COR-L47 (cell line): ENCODE measurements around the gene SLC35E2B.
A peak's percentile ranks its signal among the peaks of the same experiment; 100 is the strongest.
"Not testable (repeated sequence)": the region's sequence is repeated elsewhere in the genome, so short reads cannot be mapped to it uniquely, and the experiment has no call there.

Experiments used
- DNase-seq: peaks from one replicate; lab custom pipeline; 2025; lab: John Stamatoyannopoulos, UW

The SLC35E2B gene

DNA sequence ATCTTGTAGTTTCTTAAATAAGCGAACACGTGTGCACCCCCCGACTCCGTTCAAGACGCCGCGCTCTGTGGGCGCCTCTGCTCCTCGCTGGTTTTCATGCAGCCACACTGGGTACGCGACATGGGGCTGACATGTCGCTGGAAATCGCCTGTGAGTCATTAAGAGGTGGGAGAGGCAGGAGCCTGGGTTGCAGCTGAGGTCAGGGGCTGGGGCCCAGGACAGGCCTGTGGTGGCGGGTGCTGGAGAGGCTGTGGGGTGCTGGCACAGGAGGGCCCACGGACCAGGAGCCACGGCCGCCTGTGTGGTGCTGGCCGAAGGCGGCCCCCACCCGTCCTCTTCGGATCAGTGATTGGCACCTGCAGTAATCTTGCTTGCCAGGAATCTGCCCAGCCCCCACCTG, 17.8 kb downstream of the SLC35E2B start:
- DNase-seq, result not testable (repeated sequence)

DNA sequence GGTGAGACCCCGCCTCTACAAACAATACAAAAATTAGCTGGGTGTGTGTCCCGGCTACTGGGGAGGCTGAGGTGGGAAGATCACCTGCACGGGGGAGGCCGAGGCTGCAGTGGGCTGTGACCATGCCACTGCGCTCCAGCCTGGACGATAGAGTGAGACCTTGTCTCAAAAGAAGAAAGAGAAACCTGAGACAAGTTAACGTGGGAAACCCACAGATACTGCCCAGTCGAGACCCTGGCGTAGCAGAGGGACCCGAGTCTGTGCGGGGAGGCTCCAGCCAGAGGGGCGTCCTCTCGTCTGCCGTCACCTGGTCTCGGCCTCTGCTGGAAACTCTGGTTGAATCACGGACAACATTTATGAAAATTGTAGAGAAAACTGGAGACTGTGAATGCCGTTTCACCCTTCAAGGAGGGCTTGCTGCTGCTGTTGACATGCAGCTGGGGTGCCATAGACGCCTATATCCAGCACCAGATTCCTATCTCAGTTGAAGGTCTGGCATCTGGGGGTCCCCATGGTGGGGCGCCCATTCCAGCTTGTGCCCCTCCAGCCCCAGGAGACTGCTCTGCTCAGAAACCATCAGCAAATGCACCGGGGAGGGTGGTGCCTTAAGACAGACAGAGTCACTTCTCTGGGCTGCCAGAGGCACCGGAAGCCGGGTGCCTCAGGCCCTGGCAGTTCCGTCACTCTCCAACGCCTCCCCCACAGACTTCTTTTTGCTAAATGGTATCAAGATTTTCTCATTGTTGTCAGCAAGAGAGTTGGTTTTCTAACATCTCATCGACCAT, 20.2 kb downstream of the SLC35E2B start:
- no peak for DNase-seq

DNA sequence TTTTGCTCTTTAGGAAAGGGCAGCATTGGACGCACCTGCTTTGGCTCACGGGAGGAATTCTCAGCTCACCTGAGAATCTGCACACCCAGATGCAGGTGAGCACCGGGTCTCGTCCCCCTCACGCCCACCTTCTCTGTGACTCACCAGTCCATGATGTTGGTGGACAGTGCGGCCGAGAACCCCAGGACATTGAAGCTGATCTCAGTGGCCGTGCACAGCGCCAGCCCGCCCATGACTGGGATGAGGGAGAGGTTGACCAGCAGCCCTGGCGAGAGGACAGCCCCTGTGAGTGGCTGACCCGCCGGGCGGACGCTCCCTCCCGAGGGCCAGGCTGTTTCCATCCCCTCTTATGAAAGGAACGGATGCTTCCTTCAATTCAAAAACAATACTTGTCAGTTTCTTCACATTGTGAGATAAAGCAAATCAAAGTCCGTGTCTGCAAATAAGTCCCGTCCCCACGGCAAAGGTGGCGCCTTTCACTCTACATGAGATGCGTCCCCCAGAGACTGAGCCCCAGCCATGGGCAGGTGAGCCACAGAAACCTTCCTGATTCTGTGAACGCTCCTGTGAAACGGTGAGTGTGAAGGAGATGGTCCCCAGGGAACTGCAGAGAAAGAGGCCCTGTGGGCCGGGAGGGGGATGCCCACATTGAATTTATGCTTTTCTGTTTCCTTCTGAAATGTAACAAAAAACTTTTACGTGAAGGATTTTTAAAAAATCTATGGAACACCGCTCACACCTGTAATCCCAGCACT, 21.1 kb downstream of the SLC35E2B start:
- no peak for DNase-seq

DNA sequence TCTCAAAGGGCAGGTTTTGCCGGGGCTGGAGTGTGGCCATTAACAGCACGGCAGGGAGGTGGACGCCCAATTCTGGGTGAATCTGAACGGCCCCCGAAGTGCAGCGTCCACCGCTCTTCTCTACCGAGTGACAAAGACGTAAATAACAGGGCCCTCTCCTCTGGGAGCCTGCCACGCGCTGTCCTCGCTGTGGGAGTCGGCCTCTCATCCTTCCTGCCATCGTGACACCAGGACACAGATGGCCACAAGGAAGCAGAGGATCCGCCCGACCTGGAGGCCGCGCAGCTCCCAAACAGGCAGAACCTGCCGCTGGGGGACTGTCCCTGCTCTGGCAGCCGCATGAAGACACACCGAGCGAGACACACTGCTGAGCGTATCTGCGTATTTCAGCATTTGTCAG, 21.7 kb downstream of the SLC35E2B start:
- no peak for DNase-seq

DNA sequence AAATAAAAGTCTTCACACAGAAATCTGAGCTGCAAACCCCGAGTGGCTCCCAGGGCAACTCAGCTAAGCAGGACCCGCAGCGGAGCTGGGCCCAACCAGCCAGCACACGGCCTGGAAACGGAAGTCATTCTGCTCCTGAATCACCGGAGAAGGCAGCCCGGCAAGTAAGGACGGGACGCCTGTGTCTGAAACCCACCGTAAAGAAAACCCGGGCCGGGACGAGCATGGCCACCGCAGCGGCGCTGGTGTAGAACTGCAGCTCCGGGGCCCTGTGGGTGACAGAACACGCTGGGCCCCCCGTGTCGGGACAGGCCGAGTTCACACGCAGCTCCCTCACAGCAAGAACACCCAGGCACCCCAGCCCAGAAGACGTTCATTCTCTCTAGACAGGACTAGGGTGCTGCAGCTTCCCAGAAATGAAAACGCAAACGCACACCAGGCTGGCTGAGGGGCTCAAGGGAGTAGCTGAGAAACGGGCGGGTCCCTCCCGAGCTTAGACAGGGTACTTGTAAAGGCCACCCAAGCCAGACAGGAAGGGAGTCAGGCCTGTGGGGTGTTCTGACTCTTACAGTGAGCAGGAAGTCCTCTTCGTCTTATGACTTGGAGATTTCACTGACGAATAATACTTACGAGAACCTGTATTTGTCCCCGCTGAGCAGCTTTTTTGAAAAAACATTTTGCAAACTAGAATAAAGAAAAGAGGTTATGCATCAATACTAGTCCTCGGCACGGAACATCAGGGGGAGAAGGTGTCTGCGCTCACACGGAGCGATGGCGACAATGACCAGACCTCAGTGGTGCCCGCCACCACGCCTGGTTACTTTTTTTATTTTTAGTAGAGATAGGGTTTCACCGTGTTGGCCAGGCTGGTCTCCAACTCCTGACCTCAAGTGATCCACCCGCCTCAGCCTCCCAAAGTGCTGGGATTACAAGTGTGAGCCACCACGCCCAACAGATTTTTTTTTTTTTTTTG, 22.8 kb downstream of the SLC35E2B start:
- DNase-seq, result no peak

DNA sequence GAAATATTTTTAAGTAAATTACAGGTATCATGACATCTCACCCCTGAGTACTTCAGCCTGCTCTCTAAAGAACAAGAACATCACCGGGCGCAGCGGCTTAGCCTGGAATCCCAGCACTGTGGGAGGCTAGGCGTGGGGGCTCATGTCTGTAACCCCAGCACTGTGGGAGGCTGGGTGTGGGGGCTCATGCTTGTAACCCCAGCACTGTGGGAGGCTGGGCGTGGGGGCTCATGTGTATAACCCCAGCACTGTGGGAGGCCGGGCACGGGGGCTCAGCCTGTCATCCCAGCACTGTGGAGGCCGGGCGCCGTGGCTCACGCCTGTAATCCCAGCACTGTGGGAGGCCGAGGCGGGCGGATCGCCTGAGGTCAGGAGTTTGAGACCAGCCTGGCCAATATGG, 26.1 kb downstream of the SLC35E2B start:
- DNase-seq, result no peak

DNA sequence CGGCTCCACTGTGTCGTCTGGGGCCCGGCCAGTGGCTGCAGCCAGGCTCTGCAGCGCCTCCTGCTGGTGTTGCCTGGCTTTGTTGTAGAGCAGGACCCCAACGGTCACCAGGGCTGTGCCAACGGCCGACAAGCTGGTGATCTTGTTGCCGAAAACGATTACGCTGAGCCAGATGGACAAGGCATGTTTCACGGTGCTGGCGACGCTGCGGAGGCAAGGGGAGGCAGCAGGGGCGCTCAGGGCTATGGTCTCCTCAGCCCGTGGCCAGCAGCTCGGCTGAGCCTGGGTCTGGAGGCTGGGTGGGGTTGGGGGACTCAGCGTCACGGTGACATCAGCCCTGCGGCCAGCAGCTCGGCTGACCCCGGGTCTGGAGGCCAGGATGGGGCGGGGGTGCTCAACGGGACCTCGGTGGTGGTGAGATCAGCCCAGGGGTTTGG, 26.8 kb downstream of the SLC35E2B start:
- no peak for DNase-seq

DNA sequence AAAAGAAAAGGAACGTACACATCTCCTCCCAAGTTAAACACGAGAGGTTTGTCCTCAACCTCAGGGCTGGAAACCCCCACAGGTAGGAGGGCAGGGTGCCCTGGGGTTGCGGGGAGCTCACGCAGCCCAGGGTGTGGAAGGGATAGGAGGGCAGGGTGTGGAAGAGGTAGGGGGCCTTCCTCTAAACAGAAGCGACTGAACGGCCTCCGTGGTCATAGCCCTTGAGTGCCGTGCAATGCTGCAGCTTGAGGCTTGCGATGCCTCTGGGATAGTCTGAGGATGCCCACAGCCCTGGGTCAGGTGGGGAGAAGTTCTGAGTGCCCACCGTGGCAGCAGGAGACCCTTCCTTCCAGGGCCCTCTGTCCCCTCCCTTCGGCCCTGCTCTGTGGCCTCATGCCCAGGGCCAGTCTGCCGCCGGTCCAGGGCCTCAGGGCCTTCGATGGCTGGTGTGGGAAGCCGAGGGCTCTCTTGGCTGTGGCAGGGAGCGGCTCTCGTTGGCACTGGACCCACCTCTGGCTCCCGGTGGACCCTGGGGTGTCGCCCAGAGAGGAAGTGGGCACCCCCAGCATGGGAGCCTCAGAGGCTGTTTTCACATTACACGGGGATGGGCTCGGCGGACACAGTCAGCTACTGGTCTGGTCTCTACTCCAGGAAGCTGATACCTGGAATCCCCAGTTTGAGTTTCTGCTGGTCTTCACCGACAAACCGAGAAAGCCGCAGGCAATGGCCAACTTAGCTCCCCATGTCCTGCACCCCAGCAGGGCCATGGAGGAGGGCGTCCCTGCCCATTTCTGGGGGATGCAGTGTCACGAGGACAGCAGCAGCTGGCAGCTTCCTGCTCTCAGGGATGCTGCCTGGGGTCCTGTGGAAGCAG, 27.4 kb downstream of the SLC35E2B start:
- DNase-seq, result no peak

DNA sequence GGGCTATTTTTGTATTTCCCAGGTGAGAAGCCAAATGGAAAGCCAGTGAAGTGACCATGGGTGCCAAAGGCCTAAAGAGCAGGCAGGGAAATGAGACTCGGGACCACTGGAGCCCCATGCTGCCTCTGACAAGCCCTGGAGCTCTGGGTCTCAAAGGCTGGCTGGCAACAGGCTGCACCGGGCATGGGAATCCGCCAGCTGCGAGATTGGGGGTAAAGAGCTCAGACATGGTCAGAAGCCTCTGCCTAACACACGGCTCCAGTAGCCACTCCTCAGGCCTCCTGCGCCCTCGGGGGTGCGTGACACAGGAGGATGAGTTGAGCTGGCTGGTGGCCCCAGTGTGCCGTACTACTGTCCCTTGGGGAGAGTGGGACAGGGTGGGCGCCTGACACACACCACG, 28.3 kb downstream of the SLC35E2B start:
- not testable (repeated sequence) for DNase-seq

DNA sequence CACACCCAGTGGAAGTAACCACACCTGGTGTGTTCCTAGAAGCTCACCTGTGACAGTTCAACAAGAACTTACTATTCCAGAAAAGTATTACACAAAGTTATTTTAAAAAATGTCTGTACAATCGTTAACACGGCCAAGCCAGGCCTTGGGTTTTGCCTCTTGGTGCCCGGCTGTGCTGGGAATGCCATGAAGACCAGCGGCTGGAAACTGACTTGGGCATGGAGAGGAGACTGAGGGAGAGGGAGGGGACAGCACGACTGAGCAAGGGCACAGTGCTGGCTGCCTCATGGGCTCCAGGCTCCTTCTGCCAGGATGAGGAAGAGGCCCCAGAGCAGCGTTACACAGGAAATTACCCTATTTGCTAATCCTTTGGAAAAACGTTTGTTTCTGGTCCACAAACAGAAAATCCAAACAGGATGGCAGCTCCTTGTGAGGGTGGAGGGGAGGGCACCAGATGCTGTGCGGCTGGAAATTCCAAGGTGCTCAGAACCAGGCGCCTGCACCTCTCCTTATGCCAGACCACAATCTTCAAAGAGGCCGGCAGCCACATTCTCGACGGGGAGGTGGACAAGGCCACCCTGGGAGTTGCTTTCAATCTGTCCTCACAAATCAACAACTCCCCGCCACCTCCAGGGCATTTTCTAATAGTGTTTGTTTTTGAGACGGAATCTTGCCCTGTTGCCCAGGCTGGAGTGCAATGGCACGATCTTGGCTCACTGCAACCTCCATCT, 29.6 kb downstream of the SLC35E2B start:
- DNase-seq, result not testable (repeated sequence)

DNA sequence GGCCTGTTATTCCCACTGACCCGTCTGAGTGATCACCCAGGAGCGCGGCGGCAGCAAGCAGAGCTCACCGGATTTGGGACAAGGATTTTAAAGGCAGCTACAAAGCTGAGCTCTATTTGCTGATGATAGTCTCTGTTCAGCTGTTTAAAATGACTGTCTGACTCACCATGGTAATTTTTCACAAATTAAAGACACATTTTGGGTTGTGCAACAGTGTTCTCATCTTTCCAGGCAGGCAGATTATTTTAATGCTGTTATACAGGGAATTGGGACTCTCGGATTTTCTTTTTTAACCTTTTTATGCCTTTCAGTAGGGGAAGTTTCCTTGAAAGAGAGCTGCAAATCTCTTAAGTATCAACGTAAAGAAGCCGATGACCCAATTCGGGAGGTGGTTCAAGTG, 30.2 kb downstream of the SLC35E2B start:
- DNase-seq, result not testable (repeated sequence)

DNA sequence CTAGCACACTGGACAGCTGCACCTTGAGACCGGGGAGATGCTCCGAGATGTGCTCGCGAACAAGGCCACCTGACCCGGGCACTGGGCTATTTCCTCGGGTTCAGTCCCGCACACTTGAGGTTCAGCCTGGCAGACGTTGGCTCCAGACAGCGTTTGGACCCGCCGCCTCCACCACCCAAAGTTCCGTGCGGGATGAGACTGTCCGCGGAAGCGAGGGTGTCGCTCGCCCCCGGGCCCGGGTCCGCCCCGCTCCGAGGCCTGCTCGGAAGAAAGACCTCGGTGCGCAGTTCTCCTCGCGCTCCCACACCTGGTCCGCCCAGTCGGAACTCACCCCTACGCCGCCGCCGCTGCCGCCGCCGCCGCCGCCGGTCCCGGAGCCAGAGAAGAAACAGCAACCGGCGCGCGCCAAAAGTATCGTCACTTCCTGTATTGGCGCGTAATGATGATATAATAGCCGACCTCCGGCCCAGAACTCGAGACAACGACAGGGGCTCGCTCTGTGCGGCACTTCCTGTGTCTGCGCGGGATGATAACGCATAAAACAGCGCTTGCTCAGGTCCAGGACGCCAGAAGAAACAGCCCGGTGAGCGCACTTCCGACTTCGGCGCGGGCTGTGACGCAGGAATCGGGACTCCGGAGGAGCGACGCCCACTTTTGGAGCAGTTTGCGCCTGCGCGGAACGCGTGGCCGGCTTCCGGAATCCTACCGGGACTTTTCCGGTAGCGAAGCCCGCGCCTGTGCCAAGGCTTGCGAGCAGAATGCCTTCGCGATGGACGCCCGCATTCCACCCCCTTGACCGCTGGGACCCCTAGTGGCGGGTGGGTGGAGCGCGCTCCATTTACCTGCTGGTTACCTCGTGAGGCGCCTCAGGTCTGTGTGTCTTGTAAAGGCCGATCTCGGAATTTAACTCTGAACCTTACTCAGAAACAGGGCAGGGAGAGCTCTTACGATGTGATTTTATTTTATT, 33.7 kb downstream of the SLC35E2B start, which contains the start of gene CDK11B:
Gene CDK11B (minus strand): TSS at position 422 of the 967 bp plus-strand sequence. CDS start 1,519 bp downstream, outside the sequence.
- peak; percentile 98 for DNase-seq

DNA sequence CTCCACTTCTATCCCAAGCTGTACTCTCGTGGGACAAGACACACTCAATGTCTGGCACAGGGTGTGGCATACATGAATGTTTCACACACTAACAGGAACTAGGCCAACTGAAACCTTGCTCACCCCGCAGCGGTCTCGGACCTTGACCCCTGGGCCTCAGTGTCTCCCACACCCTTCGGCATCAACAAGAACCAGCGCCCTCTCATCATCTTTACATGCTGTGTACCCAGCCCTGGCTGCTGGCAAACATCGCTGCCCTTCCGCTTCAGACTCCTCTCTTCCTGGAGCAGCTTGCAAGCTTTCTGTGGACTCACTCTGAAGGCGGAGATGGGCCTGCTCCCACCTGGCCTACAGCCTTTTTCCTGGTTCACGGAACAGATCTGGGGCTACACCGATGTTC, 44.3 kb downstream of the SLC35E2B start:
- DNase-seq, result not testable (repeated sequence)

DNA sequence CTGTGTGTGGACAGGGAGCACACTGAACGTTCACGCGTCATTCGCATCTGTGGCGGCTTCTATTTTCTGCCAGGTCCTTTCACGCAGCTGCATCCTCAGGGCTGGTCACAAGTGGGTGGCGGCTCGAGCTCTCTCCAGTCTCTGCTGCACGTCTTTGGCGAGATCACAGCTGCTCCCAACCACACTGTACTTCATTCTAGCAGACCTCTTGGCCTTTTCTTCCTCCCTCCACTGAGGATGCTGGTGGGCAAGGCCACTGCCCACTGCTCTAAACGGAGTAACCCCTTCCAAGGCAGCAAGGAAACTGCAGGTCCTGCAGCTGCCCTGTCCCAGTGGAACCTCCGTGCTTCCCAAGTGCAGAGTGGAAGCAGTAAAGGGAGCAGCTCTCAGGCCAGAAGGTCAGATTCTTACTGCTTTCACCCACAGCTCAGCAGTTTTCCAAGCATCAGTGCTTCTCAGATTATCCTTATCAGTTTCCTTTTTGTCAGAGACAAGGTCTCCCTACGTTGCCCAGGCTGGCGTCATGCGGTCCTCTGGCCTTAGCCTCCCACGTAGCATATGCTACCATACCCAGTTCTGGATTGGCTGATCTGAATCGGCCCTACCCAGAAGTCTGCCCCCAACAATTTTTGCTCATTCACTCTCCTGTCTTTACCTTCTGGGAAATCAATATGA, 44.9 kb downstream of the SLC35E2B start:
- not testable (repeated sequence) for DNase-seq

DNA sequence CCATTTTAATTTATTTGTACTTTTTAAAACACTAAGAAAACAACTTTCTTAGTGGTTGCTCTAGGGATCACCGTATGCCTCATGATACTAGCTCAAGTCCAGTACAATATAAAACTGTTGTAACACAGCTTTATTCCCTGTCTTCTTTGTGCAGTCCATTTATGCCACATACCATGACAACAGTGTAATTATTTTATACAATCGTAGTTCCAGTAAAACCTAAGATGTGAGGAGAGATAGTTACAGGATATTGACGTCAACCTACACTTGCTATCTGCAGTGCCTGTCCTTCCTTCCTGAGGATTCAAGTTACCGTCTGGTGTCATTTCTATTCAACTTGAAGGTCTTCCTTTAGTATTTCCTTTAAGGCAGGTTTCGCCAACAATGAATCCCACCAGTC, 46.3 kb downstream of the SLC35E2B start:
- not testable (repeated sequence) for DNase-seq

DNA sequence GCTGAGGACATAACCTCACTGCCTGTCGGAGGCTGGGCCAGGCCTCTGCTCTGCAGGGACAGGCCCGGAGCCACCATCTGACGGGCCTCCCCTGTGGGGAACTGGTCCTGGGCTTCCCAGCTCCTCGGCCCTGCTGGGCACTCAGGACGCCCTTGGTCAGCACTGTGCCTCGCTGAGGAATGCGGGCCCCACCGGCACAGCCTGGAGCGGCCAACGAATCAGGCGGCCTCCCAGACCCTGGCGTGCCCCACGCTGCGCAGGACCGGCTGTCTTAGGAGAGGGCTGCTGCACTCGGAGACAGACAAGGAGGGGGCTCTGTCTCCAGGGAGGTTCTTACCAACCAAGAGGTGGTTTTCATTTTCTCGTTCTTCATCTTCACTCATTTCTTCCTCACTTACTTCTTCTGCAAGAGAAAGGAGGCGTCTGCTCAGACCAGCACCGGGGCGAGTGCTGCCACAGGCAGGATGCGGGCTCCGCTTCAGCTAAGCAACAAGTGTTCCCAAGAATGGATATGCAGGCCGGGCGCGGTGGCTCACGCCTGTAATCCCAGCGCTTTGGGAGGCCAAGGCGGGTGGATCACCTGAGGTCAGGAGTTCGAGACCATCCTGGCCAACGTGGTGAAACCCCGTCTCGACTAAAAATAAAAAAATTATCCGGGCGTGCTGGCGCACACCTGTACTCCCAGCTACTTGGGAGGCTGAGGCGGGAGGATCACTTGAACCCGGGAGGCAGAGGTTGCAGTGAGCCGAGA, 51.7 kb downstream of the SLC35E2B start:
- DNase-seq, result not testable (repeated sequence)

DNA sequence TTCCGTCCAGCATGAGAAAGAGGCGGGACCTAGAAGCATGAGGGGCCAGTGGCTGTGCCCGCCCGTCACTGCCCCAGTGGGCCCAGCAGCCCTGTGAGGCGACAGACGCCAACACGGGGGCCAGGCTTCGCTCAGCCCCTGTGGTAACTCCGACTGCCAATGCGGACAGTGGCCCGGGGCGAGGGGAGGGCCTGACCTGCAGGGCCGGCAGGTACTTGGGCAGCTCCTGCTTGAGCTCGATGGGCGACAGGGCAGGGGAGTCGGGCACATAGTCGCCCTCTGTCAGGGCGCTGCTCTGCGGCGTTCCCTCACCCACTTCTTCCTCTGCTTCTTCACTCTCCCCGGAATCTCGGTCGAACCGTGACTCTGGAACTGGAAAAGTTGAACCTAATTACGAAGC, 52.5 kb downstream of the SLC35E2B start:
- DNase-seq, result not testable (repeated sequence)

DNA sequence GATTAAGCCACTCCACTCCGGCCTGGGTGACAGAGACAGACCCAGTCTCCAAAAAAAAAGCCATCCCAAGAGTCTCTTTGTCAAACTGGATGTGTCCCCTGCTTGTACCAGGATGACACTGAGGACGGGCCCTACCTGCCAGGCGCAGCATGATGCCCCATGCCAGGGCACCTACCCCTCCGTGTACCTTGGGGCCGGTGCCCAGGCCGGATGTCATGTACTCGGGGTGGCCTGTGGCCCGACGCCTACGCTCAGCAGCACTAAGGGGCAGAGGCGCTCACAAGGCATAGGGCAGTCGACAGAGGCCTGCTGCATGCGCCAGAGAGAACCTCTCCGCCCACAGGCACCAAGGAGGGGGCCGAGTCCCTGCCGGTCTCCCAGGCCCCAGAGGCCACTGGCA, 53.2 kb downstream of the SLC35E2B start:
- DNase-seq, result not testable (repeated sequence)
